Fibroblast of lung (primary cell): ENCODE data around the gene OSCAR.

Experiments
- EZH2 ChIP-seq: IDR thresholded peaks from 2 replicates; pipeline ENCODE4 v1.5.1; 2012; ENCODE audit warnings: low read length, control low read depth, mild to moderate bottlenecking; ENCODE audit errors: missing control alignments
- TF ChIP-seq, protein P1 (sequence below), 2 donors: IDR thresholded peaks in 1 of 2; conservative IDR thresholded peaks in 1 of 2; 1 replicate in 1 of 2; 2 replicates in 1 of 2; pipeline ENCODE4 v1.5.1; 2011 to 2012; ENCODE audit warnings: low read length in 2 of 2, control low read depth in 1 of 2, inconsistent platforms in 1 of 2, low read depth in 1 of 2, mild to moderate bottlenecking in 1 of 2

DNA sequence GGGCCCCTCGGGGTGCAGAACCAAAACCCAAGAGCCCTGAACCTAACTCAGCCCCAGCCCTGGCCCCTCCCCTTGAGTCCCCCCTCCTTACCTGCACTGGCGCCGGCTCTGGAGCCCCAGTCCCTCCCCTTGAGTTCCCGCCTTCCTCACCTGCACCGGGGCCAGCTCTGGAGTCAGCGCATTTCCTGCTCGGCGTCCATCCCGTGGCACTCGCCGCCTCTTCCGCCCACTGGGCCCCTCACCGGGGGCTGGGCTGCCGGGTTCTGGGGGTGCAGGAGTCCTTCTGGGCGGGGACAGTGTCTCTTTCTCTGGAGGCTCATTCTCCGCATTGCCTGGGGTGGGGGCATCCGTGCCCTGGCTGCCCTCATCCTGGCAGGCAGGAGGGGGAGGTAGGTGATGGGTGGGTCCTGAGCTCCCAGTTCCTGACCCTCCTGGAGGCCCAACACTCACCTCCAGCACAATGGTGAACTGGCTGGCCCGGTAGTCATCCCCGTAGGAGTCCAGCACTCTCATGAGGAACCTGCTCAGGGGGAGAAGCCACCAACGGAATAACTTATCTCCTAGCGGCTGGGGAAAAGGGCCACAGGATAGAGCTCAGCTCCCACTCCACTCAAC is 7.4 kb upstream of the OSCAR start:
- TF ChIP-seq, protein P1, sequence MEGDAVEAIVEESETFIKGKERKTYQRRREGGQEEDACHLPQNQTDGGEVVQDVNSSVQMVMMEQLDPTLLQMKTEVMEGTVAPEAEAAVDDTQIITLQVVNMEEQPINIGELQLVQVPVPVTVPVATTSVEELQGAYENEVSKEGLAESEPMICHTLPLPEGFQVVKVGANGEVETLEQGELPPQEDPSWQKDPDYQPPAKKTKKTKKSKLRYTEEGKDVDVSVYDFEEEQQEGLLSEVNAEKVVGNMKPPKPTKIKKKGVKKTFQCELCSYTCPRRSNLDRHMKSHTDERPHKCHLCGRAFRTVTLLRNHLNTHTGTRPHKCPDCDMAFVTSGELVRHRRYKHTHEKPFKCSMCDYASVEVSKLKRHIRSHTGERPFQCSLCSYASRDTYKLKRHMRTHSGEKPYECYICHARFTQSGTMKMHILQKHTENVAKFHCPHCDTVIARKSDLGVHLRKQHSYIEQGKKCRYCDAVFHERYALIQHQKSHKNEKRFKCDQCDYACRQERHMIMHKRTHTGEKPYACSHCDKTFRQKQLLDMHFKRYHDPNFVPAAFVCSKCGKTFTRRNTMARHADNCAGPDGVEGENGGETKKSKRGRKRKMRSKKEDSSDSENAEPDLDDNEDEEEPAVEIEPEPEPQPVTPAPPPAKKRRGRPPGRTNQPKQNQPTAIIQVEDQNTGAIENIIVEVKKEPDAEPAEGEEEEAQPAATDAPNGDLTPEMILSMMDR (conservative IDR thresholded peaks at IDR 0.05 in 1 of 2, IDR thresholded peaks at IDR 0.05 in 1 of 2; ENCODE audit: low read depth in 1 of 2, low read length in 2 of 2), result no peak
- no peak for TF ChIP-seq EZH2
